Stimulated activated CD4-positive, alpha-beta T cell treated with anti-CD3 and anti-CD28 coated beads, Interleukin-2, amount 100 ng/mL, for 24 hours (primary cell): ENCODE measurements around the gene TEX52.
A peak's percentile ranks its signal among the peaks of the same experiment; 100 is the strongest.
"Not testable (repeated sequence)": the region's sequence is repeated elsewhere in the genome, so short reads cannot be mapped to it uniquely, and the experiment has no call there.

Experiments used
- DNase-seq, 2 donors: peaks; one replicate each; pipeline ENCODE4 v3.0.0-alpha.2; 2020

The TEX52 gene

DNA sequence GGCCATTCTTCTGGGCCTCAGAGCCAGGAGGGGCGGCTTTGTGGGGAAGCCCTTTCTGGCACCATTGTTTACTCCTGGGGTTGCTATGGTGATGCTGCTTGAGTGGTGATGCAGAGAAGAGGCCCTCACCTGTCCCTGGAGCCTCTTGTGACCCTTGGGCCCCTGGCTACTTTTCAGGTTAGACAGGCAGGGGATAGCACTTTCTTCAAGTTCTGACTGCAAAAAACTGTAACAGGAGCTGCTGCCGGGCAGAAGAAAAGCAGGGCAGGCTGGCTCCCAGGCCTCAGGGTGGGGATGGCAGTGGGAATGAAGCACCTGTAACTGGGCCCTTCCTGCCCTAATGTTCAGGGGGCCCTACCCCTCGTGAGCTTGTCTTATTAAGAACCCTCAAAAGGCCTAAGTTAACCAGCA lies at the start of gene TEX52:
Gene TEX52, minus strand, starts transcription at position 19 of the 411 bp plus-strand sequence. Its CDS starts 13 bp downstream, at position 6.
- no peak for DNase-seq

DNA sequence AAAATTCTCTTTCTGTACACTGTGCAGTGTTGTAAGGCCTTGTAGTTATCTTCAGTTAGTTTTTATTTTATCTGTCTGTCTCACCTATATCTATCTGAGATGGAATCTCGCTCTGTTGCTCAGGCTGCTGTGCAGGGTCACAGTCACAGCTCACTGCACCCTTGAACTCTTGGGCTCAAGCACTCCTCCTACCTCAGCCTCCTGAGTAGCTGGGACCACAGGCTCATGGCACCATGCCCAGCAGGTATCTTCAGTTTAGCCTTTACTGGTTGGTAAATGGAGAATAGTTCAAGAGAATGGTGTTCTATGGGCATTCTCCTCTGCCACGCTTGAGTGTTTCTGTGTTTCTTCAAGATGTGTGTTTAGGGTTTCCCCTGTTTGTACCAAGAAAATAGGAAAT lies 47.4 kb upstream of the TEX52 start:
- no peak for DNase-seq

DNA sequence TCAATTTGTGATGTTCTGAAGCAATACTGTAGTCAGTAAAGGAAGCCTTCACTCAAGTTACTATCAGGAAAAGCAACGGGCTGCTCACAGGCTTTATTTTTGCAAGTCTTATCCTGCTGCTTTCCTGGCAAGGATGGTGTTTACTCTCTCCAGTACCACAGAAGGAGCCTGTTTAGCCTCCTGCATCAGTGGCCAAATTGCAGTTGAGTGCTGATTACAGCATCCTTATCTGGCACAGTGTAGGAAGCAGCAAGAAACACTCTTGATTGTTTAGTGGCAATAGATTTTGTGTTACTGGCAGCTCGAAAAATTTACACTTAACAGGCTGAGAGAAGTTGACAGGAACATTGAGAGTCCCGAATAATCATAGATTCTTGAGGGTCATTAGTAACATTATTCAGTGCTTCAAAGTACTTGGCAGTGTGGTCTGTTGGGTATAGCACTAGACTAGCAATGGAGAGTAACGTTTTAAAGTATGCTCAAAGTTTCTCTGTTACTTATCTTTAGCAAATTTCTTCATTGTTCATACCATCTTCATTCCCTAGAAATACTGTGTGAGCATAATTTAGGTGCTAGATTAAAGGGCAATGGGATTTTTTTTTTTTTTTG lies 45.5 kb upstream of the TEX52 start:
- no peak for DNase-seq

DNA sequence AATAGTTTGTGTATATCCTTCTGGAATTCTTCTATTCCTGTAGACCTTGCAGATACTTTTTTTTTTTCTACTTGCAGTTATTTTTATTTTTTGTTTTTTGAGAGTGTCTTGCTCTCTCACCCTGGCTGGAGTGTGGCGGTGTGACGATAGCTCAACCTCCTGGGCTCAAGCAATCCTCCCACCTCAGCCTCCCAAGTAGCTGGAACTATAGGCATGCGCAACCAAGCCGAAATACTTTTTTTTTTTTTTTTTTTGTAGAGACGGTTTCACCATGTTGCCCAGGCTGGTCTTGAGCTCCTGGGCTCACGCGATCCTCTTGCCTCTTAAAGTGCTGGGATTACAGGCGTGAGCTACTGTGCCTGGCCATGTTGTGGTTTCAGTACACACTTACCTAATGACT lies 43.8 kb upstream of the TEX52 start:
- DNase-seq = no peak

DNA sequence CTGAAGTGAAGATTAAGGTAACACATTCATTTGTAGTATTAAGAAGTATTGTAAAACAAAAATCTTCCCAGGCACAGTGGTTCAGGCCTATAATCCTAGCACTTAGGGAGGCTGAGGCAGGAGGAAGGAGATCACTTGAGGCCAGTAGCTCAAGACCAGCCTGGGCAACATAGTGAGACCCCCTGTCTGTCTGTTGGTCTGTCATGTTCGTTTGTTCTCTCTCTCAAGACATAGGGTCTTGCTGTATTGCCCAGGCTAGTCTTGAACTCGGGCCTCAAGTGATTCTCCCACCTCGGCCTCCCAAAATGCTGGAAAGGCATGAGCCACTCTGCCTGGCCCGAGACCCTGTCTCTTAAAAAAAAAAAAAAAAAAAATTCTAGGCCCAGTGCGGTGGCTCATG lies 40.6 kb upstream of the TEX52 start:
- no peak for DNase-seq

DNA sequence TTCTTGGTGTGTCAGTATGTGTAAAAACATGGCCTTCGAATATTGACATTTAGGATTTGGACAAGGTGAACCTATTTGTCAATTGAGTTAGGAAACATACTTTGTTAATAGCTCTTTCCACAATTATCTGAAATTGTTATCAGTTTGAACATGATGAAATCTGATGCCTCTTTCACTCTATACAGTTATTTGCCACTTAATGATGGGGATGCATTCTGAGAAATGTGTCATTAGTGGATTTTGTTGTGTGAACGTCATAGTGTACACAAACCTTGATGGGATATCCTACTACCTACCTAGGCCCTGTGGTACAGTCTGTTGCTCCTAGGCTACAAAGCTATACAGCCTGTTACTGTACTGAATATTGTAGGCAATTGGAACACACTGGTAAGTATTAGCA lies 38.7 kb upstream of the TEX52 start:
- no peak for DNase-seq

DNA sequence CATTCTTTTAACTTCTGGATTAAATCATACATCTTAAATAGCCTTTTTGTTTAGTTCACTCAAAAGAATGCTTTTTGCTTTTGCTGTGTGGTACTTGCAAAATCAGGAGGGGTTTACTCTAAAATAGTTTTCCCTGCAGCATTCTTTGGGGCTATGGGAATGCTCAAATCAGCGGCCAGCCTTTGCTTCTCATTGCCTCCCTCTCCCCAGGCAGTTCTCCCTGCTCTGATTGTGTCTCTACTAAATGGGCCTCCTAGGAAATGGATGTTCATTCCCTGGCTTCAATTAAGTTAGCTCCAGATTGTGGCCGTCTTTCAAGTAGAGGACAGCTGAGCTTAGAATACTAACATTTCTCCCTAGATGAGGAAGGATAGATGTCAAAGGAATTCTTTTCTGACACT lies 38.2 kb upstream of the TEX52 start:
- DNase-seq = no peak

DNA sequence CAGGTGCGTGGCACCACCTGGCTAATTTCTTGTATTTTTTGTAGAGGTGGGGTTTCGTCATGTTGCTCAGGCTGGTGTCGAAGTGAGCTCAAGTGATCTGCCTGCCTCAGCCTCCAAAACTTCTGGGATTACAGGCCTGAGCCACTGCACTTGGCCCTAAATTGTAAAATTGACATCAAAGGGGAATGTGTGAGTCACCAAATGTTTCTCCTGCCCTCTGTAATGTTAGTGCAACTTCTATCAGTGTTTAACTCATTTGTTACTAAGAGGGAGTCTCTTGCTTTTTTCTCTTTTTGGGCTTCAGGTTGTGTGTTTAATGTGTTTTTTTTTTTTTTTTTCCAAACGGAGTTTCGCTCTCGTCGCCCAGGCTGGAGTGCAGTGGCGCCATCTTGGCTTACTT lies 36.2 kb upstream of the TEX52 start:
- no peak for DNase-seq

DNA sequence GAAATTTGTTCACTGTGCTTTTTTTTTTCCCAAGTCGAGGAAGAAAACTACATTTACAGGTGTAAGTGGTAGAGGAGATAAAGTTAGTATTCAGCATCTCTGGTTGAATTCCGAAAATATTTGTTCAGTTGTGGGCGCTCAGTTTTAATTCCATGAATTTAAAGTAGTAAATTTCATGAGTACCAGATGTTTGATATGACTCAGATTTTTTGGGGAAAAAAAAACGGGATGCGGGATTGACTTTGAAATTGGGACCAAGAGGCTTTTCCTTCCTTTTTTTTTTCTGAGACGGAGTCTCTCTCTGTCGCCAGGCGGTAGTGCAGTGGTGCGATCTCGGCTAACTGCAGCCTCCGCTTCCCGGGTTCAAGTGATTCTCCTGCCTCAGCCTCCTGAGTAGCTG lies 35.4 kb upstream of the TEX52 start:
- no peak for DNase-seq

DNA sequence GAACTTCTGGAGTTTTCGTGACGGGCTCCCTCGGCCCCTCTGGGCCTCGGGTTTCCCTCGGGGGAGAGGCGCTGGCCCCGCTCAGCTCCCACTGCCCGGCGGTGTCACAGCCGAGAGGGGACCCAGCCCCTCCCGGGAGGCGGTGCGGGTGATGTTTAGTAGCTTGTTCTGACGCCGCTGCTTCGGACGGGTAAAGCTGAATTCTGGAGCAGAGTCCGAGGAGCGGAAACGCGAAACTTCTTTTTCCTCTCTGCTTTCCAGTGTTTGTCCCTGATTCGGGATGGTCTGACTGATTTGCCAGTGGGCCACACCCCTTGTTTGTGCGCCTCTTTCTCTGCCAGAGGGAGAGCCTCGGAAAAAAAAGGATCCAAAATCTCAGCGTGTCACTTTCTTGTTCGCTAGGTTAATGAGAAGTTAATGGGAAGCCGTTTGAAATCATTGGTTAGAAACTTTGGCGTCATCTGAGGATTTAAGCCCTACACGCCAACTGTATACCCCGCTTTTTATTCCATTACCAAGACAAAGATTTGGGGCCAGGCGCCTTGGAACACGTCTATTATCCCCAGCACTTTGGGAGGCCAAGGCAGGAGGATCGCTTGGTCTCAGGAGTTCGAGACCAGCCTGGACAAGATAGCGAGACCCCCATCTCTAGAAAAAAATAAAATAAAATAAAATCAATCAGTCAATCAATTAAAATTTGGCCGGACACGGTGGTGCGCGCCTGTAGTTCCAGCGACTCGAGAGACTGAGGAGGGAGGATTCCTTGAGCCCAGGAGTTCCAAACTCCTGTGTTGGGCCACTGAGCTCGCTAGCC lies 34.6 kb upstream of the TEX52 start:
- DNase-seq = peak; percentile 32 to 40

DNA sequence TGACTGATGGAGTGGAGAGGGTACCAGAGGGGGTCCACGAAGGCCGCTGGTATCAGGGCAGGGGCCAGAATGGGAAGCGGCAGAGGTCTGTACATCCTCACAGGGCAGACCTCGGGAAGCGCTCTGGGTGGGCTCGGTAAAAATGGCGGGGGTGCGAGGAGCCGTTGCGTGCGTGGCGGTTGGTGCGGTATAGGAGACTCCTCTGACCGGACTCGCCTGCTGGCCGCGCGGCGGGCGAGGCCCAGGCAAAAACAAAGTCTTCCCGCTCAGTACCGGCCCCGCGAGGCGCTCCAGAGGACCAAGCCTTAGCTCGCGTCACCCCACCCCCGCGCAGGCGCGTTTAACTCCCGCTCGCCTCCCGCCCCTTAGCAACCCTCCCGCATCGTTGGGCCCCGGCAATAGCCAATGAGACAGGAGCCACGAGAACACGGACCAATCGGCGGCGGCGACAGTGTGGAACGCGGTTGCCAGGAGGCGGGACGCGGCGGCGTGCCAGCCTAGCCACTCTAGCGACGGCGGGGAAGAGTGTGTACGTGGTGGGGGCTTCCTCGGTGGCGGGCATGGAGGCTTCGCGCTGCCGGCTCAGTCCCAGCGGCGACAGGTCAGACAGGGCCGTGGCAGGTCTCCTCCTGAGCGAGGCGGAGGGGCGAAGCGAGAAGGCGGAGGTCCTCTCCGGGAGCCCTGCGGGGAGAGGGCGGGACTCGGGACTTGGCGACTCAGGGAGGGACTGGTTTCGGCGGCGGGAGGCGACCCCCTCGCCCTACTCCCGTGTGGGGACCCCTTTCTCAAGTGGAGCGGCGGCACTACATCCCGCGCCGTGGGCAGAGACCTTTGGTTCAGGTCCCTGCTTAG lies 33.8 kb upstream of the TEX52 start, which contains the start of gene TULP3:
Gene TULP3, plus strand, starts transcription at position 504 of the 852 bp plus-strand sequence. Its CDS starts 57 bp downstream, at position 561.
- DNase-seq = peak; percentile 97 to 98

DNA sequence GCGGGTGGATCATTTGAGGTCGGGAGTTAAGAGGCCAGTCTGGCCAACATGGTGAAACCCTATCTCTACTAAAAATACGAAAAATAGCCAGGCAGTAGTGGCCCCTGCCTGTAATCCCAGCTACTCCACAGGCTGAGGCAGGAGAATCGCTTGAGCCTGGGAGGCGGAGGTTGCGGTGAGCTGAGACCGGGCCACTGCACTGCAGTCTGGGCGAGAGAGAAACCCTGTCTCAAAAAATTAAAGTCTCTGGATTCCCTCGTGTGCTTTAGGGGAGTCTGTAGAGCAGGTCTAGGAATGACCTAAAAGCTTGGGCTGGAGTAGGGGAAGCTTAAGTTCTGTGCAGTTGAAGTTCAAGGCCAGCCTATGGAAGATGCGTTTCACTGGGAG lies 33.2 kb upstream of the TEX52 start:
- DNase-seq = no peak

DNA sequence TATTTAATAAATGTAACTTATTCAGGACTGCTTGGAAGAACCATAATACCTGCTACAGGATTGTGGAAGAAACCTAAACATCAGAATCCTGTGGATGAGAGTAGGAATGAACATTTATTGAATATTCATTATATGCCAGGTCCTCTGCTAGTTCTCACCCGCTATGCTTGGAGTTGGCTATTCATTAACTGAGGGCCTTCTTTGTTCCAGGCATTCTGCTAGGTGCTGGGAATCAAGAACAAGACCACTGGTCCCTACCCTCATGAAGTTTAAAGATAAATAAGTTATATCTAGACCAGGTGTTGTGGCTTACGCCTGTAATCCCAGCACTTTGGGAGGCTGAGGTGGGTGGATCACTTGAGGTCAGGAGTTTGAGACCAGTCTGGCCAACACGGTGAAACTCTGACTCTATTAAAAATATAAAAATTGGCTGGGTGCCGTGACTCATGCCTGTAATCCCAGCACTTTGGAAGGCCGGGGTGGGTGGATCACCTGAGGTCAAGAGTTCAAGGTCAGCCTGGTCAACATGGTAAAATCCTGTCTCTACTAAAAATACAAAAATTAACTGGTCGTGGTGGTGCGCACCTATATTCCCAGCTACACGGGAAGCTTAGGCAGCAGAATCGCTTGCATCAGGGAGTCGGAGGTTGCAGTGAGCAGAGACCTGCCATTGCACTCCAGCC lies 30.1 kb upstream of the TEX52 start:
- no peak for DNase-seq

DNA sequence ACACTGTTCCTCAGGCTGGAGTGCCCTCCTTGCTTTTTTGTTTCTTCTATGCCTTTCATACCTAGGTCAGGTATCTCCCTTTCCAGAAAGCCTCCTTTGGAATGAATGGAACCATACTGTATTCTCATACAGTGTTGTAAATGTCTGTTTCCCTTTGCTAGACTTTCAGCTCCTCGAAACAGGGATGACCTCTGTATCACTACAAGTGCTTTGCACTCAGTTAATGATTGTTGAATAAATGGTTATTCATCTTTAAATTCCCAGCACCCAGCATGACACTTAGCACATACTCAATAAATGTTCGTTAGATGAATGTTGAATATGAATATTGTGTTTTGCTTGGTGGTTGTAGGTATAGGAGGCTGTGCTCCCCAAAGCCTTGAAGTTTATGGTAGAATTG lies 28.0 kb upstream of the TEX52 start:
- no peak for DNase-seq

DNA sequence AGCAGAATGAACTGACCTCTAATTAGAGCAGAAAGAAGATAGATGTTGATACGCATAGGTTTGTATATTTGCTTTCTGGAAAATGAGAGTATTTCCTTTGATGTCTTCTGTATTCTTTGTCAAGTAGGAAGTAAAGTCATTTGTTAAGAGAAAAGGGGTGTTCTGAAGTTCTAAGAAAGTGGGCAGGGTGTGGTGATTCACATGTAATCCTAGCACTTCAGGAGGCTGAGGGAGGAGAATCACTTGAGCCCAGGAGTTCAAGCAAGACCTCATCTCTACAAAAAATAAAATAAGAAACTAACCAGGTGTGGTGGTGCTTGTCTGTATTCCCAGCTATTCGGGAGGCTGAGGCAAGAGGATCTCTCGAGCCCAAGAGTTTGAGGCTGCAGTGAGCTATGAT lies 23.0 kb upstream of the TEX52 start:
- no peak for DNase-seq

DNA sequence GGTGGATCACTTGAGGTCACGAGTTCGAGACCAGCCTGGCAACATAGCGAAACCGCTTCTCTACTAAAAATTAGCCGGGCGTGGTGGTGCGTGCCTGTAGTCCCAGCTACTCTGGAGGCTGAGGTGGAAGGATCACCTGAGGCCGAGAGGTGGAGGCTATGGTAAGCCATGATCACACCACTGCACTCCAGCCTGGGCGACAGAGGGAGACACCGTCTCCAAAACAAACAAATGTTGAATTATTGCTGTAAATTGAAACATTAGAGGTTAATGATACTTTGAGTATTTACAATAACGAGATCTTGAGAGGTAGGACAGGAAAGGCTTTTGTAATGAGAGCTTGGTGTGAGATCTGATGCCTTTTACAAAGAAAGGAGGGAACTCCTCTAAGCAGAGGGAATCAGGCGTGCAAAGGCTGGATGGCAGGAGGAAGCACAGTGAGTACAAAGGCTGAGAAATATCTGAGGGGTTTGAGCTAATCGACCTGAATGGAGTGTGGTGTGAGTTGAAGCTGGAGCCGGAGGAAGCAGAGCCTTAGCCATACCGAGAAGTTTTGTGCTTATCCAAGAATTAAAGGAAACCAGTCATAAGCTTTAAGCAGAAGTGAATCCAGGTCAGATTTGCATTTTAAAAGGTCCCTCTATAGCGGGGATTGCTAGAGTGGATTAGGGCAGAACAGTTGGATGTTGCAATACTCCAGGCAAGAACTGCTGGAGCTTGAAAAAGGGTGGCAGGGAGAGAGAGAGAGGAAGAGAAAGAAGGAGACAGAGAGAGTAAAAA lies 21.3 kb upstream of the TEX52 start:
- peak in 1 of 2 donors; percentile 23 for DNase-seq

DNA sequence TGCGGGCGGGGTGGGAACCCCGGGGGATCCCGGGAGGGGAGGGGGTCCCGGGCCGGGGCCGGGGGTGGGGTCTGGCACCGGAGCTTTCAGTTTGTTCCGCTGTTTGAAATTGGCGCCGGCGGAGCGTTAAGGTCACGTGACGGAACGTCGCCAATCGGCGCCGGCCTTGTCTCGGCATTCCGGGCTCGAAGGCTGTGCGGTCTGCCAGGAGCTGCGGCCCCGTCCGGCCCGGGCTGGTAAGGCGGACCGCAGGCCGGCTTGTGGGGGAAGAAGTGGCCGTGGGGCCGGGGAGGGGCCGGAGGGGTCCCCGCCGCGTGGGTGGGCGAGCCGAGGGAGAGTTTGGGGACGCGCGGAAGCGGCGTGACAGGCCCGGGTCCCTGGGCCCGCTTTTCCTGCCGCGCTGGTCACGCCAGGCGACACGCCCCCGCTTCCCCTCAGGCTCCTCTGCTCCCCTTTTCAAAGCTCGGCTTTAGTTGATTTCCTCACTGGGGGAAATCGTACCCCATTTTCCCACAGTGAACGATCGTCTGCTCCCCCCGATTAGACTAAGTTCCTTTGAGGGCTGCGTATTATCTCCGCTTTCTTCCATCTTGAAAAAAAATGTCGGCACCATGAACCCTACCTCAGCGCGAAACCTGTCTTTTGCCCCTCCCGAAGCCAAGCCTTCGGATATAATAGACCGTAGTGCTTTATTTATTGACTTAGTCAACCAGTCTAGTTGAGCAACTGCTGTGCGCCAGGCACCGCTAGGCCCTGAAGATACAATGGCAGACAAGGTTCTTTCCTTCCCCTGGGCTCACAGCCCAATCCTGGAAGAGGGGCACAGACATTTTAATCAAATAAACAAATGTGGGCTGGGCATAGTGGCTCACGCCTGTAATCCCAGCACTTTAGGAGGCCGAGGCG lies 20.5 kb upstream of the TEX52 start, which contains the start of the genes FOXM1 and RHNO1:
Gene FOXM1, minus strand, starts transcription at position 128 of the 906 bp plus-strand sequence. CDS start 2,696 bp downstream, outside the sequence.
Gene RHNO1, plus strand, starts transcription at position 177 of the 906 bp plus-strand sequence. CDS start 8,144 bp downstream, outside the sequence.
- peak; percentile 88 to 89 for DNase-seq

DNA sequence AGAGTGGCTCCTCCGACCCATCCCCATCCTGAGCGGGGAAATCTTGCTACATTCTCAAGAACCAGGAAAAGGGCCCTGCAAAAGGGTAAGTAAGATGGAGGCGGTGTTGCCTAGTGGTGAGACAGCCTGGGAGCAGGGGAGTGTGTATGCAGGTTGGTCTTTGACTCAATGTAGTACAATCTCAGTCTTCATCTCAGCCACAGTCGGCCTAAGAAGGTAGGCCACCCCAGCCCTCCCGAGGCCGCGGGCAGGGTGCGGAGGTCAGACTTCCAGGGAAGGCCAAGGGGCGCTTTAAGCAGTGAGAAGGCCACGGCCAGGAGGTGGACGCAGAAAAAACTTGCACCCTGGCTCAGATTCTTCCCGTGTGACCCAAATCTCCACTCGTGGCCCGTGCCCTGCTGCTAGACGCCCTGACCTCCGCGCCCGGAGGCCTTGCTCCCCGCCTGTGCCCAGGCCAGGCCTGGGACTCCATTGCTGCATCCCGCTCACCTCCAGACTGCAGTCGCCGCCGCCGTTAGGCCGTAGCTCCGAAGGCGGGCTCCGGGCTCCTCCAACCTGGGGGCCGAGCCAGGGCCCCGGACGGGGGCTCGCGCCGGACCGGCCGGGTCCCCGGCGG lies 19.7 kb upstream of the TEX52 start:
- DNase-seq = peak in 1 of 2 donors; percentile 39

DNA sequence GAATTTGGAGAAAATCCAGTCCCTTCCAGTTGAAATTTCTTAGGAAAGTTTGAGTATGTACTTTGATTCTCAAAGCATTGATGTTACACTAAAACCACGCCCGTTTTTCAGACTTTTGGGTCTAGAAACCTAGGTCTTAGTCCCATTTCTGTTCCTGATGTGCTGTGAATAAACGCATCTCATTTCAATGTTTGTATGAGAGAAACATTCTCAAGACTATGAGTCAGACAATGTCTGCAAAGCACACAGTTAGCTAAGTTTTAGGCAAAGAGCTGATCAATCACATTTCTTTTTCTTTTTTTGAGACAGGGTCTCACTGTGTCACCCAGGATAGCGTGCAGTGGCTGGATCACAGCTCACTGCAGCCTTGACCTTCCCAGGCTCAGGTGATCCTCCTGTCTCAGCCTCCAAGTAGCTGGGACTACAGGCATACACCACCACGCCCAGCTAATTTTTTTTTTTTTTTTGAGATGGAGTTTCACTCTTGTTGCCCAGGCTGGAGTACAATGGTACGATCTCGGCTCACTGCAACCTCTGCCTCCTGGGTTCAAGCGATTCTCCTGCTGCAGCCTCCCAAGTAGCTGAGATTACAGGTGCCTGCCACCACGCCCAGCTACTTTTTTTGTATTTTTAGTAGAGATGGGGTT lies 12.3 kb upstream of the TEX52 start:
- DNase-seq = not testable (repeated sequence)

DNA sequence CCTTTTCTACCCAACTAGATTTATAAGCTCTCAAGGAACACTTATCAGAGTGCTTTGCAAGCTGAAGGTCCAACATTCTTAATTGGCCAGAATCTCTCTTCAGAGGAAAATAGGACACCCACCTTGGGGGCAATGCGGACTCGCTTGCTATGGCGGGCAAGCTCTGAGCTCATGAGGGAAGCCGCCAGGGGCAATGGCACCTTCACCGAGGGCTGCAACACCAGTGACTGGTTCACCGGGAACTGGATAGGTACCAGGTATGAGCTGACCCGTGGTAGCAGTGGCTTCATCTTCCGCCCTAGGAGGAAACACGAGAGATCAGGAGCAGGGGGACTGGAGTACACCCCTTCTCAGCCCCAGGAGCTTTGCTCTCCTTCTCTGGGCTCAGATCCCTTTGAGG lies 7.4 kb upstream of the TEX52 start:
- no peak for DNase-seq
